ENCODE data around the gene CALML4. TPM values are rescaled to one million over a fixed set of nuclear protein-coding genes. Genes with fewer than 3 reads are reported as not detected.
"Not testable (repeated sequence)": the region's sequence is repeated elsewhere in the genome, so short reads cannot be mapped to it uniquely, and the experiment has no call there.

The CALML4 gene
- total RNA-seq, 2 experiments from 2014 or later = 1.5 to 2.0 TPM

DNA sequence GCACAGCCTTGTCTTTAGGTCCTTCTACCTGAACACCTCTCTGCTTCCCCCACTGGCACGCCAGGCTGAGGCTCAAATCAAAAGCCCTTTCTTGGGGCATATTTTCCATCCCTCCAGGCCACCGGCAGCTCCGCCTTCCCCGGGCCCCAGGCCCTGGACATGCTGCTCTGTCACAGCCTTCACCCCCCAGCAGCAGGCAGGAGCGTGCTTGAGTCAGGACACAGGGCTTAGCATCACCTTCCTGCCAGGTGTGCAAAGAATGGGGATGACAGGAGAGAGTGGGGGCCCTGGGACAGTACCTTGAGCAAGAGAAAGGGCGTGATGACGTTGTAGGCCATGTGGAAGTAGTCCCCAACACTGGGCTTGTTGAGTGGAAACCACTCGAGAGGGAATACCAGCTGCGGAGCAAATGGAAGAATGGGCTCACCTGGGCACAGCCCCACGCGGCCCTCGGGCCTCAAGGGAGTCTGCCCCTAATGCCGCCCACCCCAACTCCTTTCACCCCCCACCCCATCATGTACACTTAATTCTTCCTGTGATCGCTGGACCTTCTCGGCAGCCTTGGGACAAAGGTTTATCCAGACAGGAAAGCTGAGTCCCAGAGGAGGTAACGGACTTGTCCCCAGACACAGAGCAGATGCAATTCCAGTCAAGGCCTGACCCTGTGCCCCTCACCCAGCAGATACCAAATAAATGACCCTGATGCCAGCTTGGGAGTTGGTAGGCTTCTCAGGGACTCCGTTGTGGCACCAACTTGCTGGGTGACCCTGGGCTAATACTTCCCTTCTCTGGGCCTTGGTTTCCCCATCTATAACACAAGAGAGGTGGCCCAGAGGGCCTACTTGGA is 9.1 kb upstream of the CALML4 start:
- Mint-ChIP-seq H3K4me3 (no peak overlapping the region), H3K27me3 (no peaks in the 10 kb centered on the region), H3K27ac (no peak overlapping the region), H3K9me3 (no peaks in the 10 kb centered on the region), H3K36me3 (ENCODE audit: low read depth) (peaks cover 3% of the 10 kb centered on the region), H3K4me1 (ENCODE audit: low read depth) (peaks cover 7% of the 10 kb centered on the region)
- no peak for TF ChIP-seq CTCF (IDR thresholded peaks at IDR 0.05)
- Histone ChIP-seq H3K9me3 (ENCODE audit: control insufficient read depth in 1 of 2, insufficient read depth in 1 of 2, low read length in 2 of 2) (no peaks in the 10 kb centered on the region), H3K27ac (ENCODE audit: low read depth in 1 of 2, low read length in 2 of 2) (no peak overlapping the region), H3K27me3 (ENCODE audit: control insufficient read depth in 1 of 2, insufficient read depth in 2 of 2, low read length in 2 of 2) (no peaks in the 10 kb centered on the region), H3K4me3 (ENCODE audit: low read length) (no peak overlapping the region), H3K4me1 (ENCODE audit: insufficient read depth, low read length) (peaks cover 19% of the 10 kb centered on the region), H3K36me3 (ENCODE audit: insufficient read depth, low read length) (peaks cover 9% of the 10 kb centered on the region)
- ATAC-seq (ENCODE audit: poor library complexity) = no peak
- intact Hi-C loops (cut with DNase I, micrococcal nuclease) = no loop called here
- DNase-seq = no peak
- ChIA-PET POLR2A (no interaction called here), CTCF (no interaction called here)

DNA sequence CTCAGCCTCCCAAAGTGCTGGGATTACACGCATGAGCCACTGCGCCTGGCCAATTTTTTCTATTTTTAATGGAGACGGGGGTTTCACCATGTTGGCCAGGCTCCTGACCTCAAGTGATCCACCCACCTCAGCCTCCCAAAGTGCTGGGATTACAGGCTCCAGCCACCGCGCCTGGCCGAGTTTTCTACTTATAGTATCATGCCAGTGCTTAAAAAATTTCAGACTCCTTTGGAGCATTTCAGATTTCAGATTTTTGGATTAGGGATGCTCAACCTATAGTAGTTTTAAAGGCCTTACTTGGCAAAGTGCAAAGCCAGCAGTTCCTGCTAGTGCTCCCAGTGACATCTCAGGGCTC is 8.3 kb upstream of the CALML4 start:
- POLR2A ChIA-PET; H3K9me3 ChIP-seq (ENCODE audit: control insufficient read depth in 1 of 2, insufficient read depth in 1 of 2, low read length in 2 of 2); CTCF ChIA-PET; H3K36me3 Mint-ChIP-seq (ENCODE audit: low read depth); H3K4me3 ChIP-seq (ENCODE audit: low read length); H3K27ac Mint-ChIP-seq; DNase-seq; H3K9me3 Mint-ChIP-seq; intact Hi-C loops (cut with DNase I, micrococcal nuclease); H3K27me3 ChIP-seq (ENCODE audit: control insufficient read depth in 1 of 2, insufficient read depth in 2 of 2, low read length in 2 of 2); H3K36me3 ChIP-seq (ENCODE audit: insufficient read depth, low read length); H3K27me3 Mint-ChIP-seq; H3K27ac ChIP-seq (ENCODE audit: low read depth in 1 of 2, low read length in 2 of 2); ATAC-seq (ENCODE audit: poor library complexity); H3K4me3 Mint-ChIP-seq: not testable (repeated sequence)
- H3K4me1 Mint-ChIP-seq (ENCODE audit: low read depth) = peaks cover 12% of the 10 kb centered on the region
- H3K4me1 ChIP-seq (ENCODE audit: insufficient read depth, low read length) = peaks cover 26% of the 10 kb centered on the region

DNA sequence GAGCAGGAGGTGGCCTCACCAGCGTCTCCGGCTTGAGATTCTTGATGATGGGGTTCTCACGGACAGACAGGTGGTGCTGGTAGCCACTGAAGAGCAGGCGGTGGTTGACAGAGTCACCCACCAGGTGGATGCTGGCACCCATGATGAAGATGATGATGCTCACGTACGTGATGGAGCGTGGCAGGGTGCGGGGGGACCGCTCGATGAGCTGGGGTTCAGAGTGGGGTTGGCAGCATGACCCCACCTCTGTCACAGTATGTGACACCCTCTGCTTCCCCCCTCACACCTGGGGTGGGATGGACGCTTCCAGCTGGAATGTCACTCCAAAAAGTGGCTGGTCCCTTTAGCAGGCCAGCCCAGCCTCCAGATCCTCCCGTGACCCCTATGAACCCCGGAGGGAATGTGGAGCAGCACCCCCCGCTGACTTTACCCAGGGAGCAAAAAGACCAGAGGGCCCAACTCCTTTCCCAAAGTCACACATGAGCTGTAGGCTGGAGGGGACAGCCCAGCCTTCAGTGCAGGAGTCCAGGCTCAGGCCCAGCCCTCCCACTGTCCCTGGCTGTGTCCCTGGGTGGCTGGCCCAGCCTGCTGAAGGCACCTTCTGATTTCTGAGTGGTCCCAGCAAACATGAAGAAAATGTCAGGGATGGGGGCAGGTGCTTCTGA is 6.7 kb upstream of the CALML4 start:
- ATAC-seq (ENCODE audit: poor library complexity) (no peak), DNase-seq (no peak)
- Histone ChIP-seq H3K9me3 (ENCODE audit: control insufficient read depth in 1 of 2, insufficient read depth in 1 of 2, low read length in 2 of 2) (no peaks in the 10 kb centered on the region), H3K4me3 (ENCODE audit: low read length) (no peak overlapping the region), H3K4me1 (ENCODE audit: insufficient read depth, low read length) (peaks cover 36% of the 10 kb centered on the region), H3K36me3 (ENCODE audit: insufficient read depth, low read length) (peaks cover 4% of the 10 kb centered on the region), H3K27me3 (ENCODE audit: control insufficient read depth in 1 of 2, insufficient read depth in 2 of 2, low read length in 2 of 2) (no peaks in the 10 kb centered on the region), H3K27ac (ENCODE audit: low read depth in 1 of 2, low read length in 2 of 2) (no peak overlapping the region)
- intact Hi-C loops (cut with DNase I, micrococcal nuclease) = loop anchor here (1.0 to 2.0 kb wide), 2 partner anchors 348 to 349 kb away; no protein-coding TSS in a partner anchor
- TF ChIP-seq CTCF (IDR thresholded peaks at IDR 0.05) = no peak
- no peaks in the 10 kb centered on the region for H3K27me3 Mint-ChIP-seq
- ChIA-PET CTCF (no interaction called here), POLR2A (no interaction called here)
- H3K36me3 Mint-ChIP-seq (ENCODE audit: low read depth) = no peaks in the 10 kb centered on the region
- H3K27ac Mint-ChIP-seq = no peak overlapping the region
- H3K9me3 Mint-ChIP-seq = no peaks in the 10 kb centered on the region
- no peak overlapping the region for H3K4me3 Mint-ChIP-seq
- peaks cover 22% of the 10 kb centered on the region for H3K4me1 Mint-ChIP-seq (ENCODE audit: low read depth)
